Ectodermal cell (in vitro differentiated cells): ENCODE data around the gene MPG.
"Not testable (repeated sequence)": the region's sequence is repeated elsewhere in the genome, so short reads cannot be mapped to it uniquely, and the experiment has no call there.

Source experiments
- H3K27ac ChIP-seq: 2 replicates; pipeline ENCODE4 v1.7.0; 2013; ENCODE audit warnings: mild to moderate bottlenecking, low read depth, low read length; ENCODE audit not compliant: insufficient read depth, poor library complexity, severe bottlenecking
- H3K27me3 ChIP-seq: 2 replicates; pipeline ENCODE4 v1.7.0; 2013; ENCODE audit warnings: mild to moderate bottlenecking, low read length; ENCODE audit not compliant: insufficient read depth, control insufficient read depth, poor library complexity, severe bottlenecking
- H3K36me3 ChIP-seq: one replicate; pipeline ENCODE4 v1.7.0; 2013; ENCODE audit warnings: low read length; ENCODE audit not compliant: control insufficient read depth, insufficient read depth
- H3K4me1 ChIP-seq: one replicate; pipeline ENCODE4 v1.7.0; 2013; ENCODE audit warnings: low read length; ENCODE audit not compliant: control insufficient read depth, insufficient read depth
- H3K4me3 ChIP-seq: 2 replicates; pipeline ENCODE4 v1.7.0; 2013; ENCODE audit warnings: low read depth, low read length, control low read depth; ENCODE audit not compliant: insufficient read depth
- H3K9me3 ChIP-seq: 2 replicates; pipeline ENCODE4 v1.7.0; 2013; ENCODE audit warnings: mild to moderate bottlenecking, low read length, moderate library complexity; ENCODE audit not compliant: control insufficient read depth
- WGBS, 2 experiments: methylation state at CpG; one replicate each; pipeline ENCODE4 v1.1.7; 2013; ENCODE audit warnings: missing lambda C conversion rate in 2 of 2; 5-methylcytosine and 5-hydroxymethylcytosine counted together

The MPG gene

GRCh38 chr16:38206-38605 is 39.8 kb upstream of the MPG start:
- not testable (repeated sequence) for H3K27ac ChIP-seq, H3K4me3 ChIP-seq, H3K27me3 ChIP-seq, H3K9me3 ChIP-seq, H3K4me1 ChIP-seq
- peaks cover 21% of the 10 kb centered on the region for H3K36me3 ChIP-seq
- 68 to 69% methylated on average over 11 of the region's 11 CpGs for WGBS, 2 experiments

GRCh38 chr16:38941-39892 is 38.8 kb upstream of the MPG start:
- peaks cover 22% of the 10 kb centered on the region for H3K36me3 ChIP-seq
- H3K9me3 ChIP-seq = no peaks in the 10 kb centered on the region
- H3K27me3 ChIP-seq = no peaks in the 10 kb centered on the region
- no peak overlapping the region for H3K4me3 ChIP-seq
- H3K4me1 ChIP-seq = no peaks in the 10 kb centered on the region
- WGBS, 2 experiments = 88 to 90% methylated on average over 12 of the region's 13 CpGs
- no peak overlapping the region for H3K27ac ChIP-seq

GRCh38 chr16:41439-42068 is 36.5 kb upstream of the MPG start:
- Histone ChIP-seq H3K36me3 (peaks cover 26% of the 10 kb centered on the region), H3K4me1 (no peaks in the 10 kb centered on the region), H3K27me3 (no peaks in the 10 kb centered on the region), H3K27ac (no peak overlapping the region), H3K9me3 (no peaks in the 10 kb centered on the region), H3K4me3 (no peak overlapping the region)
- WGBS, 2 experiments = 96 to 97% methylated on average over 22 of the region's 22 CpGs

- WGBS, 2 experiments = 91% methylated on average over 11 of the region's 11 CpGs
- H3K27me3 ChIP-seq = no peaks in the 10 kb centered on the region
- H3K36me3 ChIP-seq = peaks cover 28% of the 10 kb centered on the region
- H3K4me1 ChIP-seq = no peaks in the 10 kb centered on the region
- H3K4me3 ChIP-seq = no peak overlapping the region
- no peaks in the 10 kb centered on the region for H3K9me3 ChIP-seq
- H3K27ac ChIP-seq = no peak overlapping the region
Observed at GRCh38 chr16:42069-42457, 36.0 kb upstream of the MPG start.

- no peak overlapping the region for H3K27ac ChIP-seq
- H3K4me1 ChIP-seq = no peaks in the 10 kb centered on the region
- H3K27me3 ChIP-seq = no peaks in the 10 kb centered on the region
- no peaks in the 10 kb centered on the region for H3K9me3 ChIP-seq
- 95% methylated on average over 4 of the region's 4 CpGs for WGBS, 2 experiments
- H3K36me3 ChIP-seq = peaks cover 31% of the 10 kb centered on the region
- no peak overlapping the region for H3K4me3 ChIP-seq
Observed at GRCh38 chr16:42691-43090, 35.3 kb upstream of the MPG start.

GRCh38 chr16:43294-43693 is 34.7 kb upstream of the MPG start:
- H3K4me1 ChIP-seq = no peaks in the 10 kb centered on the region
- no peaks in the 10 kb centered on the region for H3K27me3 ChIP-seq
- no peaks in the 10 kb centered on the region for H3K9me3 ChIP-seq
- 83 to 86% methylated on average over 5 of the region's 5 CpGs for WGBS, 2 experiments
- no peak overlapping the region for H3K27ac ChIP-seq
- H3K36me3 ChIP-seq = peaks cover 31% of the 10 kb centered on the region
- no peak overlapping the region for H3K4me3 ChIP-seq

DNA sequence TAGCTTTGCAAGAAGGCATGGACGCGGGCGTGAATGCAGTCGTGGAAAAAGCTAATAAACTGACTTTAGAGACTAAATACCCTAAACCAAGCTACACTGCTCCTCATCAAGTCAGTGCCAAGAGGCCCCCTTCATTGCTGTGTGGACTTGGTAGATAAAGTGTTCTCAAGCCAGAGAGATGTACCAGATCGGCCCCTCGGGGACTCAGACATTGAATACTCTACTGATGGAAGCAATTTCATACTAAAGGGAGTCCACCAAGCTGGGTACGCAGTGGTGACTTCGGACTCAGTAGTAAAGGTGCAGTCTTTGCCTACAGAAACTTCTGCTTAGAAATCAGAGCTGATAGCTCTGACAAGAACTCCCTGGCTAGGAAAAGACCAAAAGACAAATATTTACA is 33.4 kb upstream of the MPG start:
- no peak overlapping the region for H3K27ac ChIP-seq
- H3K9me3 ChIP-seq = no peaks in the 10 kb centered on the region
- no peaks in the 10 kb centered on the region for H3K27me3 ChIP-seq
- no peaks in the 10 kb centered on the region for H3K4me1 ChIP-seq
- WGBS, 2 experiments = 97 to 98% methylated on average over 8 of the region's 8 CpGs
- H3K36me3 ChIP-seq = peaks cover 31% of the 10 kb centered on the region
- H3K4me3 ChIP-seq = no peak overlapping the region

DNA sequence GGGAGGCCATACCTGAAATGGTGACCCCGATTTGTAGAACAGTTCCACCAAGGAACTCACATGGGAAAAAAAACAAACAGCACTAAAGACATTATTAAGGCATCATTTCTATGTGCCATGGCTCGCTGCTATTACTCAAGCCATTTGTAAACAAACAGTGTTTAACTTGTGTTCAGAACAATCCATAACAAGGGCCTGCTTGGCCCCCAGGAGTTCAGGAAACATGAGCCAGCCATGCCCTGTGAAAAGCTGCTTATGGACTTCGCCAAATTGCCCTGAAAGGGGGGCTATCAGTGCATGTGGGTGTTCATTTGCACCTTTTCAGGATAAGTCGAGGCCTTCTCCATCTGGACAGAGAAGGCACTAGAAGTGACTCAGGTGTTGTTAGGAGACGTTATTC is 32.6 kb upstream of the MPG start:
- Histone ChIP-seq H3K4me1 (no peaks in the 10 kb centered on the region), H3K4me3 (no peak overlapping the region), H3K36me3 (peaks cover 36% of the 10 kb centered on the region), H3K9me3 (no peaks in the 10 kb centered on the region), H3K27ac (no peak overlapping the region), H3K27me3 (no peaks in the 10 kb centered on the region)
- WGBS, 2 experiments = 96 to 97% methylated on average over 5 of the region's 5 CpGs

DNA sequence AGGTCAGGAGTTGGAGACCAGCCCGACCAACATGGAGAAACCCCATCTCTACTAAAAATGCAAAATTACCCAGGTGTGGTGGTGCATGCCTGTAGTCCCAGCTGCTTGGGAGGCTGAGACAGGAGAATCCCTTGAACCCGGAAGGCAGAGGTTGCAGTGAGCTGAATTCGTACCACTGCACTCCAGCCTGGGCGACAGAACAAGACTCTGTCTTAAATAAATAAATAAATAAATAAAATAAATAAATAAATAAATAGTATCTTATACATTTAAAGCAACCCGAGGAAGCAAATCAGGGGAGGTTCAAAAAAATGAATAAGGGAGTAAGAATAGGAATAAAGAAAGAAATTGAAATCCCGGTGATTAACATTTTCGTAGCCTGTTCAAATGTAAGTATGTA is 31.5 kb upstream of the MPG start:
- WGBS, 2 experiments = 97 to 99% methylated on average over 5 to 6 of the region's 7 CpGs
- not testable (repeated sequence) for H3K9me3 ChIP-seq, H3K4me1 ChIP-seq, H3K27me3 ChIP-seq, H3K4me3 ChIP-seq, H3K27ac ChIP-seq
- peaks cover 41% of the 10 kb centered on the region for H3K36me3 ChIP-seq

DNA sequence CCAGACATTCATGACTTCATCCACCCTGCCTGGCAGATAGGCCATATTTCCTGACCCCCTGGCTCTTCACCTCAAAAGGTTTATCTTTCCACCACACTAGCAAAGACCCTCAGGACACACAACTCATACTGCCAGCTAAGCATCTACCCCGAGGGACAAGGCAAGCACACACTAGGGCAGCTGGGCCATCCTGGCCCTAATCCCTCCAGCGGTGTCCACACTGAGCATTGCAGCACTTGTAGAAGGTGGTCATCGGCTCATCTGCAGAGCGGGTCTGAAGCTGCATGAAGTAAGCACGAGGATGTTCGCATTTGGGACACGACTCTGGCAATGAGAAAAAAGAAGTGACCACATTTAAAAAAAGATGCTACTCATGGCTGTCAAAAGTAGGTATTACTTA is 30.8 kb upstream of the MPG start:
- H3K27ac ChIP-seq = no peak overlapping the region
- 95 to 97% methylated on average over 7 of the region's 7 CpGs for WGBS, 2 experiments
- no peaks in the 10 kb centered on the region for H3K27me3 ChIP-seq
- H3K9me3 ChIP-seq = no peaks in the 10 kb centered on the region
- H3K36me3 ChIP-seq = peaks cover 34% of the 10 kb centered on the region
- H3K4me1 ChIP-seq = no peaks in the 10 kb centered on the region
- H3K4me3 ChIP-seq = no peak overlapping the region
